ENCODE data around the gene SH3GL2. TPM values are rescaled to one million over a fixed set of nuclear protein-coding genes. Genes with fewer than 3 reads are reported as not detected.

The SH3GL2 gene
- total RNA-seq, 4 donors from 2014 or later: 0.45 to 2.5 TPM; not detected in 2

- 37 to 47% methylated on average over 3 of the region's 3 CpGs for WGBS, 2 donors
- H3K4me1 ChIP-seq: no peaks in the 10 kb centered on the region
- intact Hi-C loops (cut with DNase I): no loop called here
- H3K9me3 ChIP-seq: no peaks in the 10 kb centered on the region
- TF ChIP-seq CTCF (IDR thresholded peaks at IDR 0.05) (no peak), POLR2A (IDR thresholded peaks at IDR 0.05) (no peak)
- DNase-seq: no peak
- no peaks in the 10 kb centered on the region for H3K27me3 ChIP-seq
- no peak overlapping the region for H3K4me3 ChIP-seq (replicated peaks in 1 of 3)
- H3K36me3 ChIP-seq: no peaks in the 10 kb centered on the region
- no peak overlapping the region for H3K27ac ChIP-seq
Observed at GRCh38 chr9:17742067-17742466, 163.2 kb downstream of the SH3GL2 start.

GRCh38 chr9:17744786-17745185 lies 165.9 kb downstream of the SH3GL2 start:
- H3K36me3 ChIP-seq: no peaks in the 10 kb centered on the region
- no peaks in the 10 kb centered on the region for H3K9me3 ChIP-seq
- WGBS, 2 donors: 19 to 20% methylated on average over 3 of the region's 3 CpGs
- no peak for TF ChIP-seq POLR2A (IDR thresholded peaks at IDR 0.05)
- no peak for TF ChIP-seq CTCF (IDR thresholded peaks at IDR 0.05)
- intact Hi-C loops (cut with DNase I): no loop called here
- no peaks in the 10 kb centered on the region for H3K4me1 ChIP-seq
- DNase-seq: no peak
- H3K27me3 ChIP-seq: no peaks in the 10 kb centered on the region
- no peak overlapping the region for H3K27ac ChIP-seq
- H3K4me3 ChIP-seq (replicated peaks in 1 of 3): no peak overlapping the region

GRCh38 chr9:17750269-17750668 lies 171.4 kb downstream of the SH3GL2 start:
- WGBS, 2 donors: 47 to 60% methylated on average over 3 of the region's 3 CpGs
- Histone ChIP-seq H3K9me3 (no peaks in the 10 kb centered on the region), H3K27me3 (no peaks in the 10 kb centered on the region), H3K4me3 (replicated peaks in 1 of 3) (no peak overlapping the region), H3K36me3 (no peaks in the 10 kb centered on the region), H3K27ac (no peak overlapping the region), H3K4me1 (no peaks in the 10 kb centered on the region)
- intact Hi-C loops (cut with DNase I): no loop called here
- TF ChIP-seq CTCF (IDR thresholded peaks at IDR 0.05) (no peak), POLR2A (IDR thresholded peaks at IDR 0.05) (no peak)
- no peak for DNase-seq

- WGBS, 2 donors: 73 to 79% methylated on average over 4 of the region's 4 CpGs
- no peak overlapping the region for H3K27ac ChIP-seq
- no peak for DNase-seq
- no peaks in the 10 kb centered on the region for H3K4me1 ChIP-seq
- H3K4me3 ChIP-seq (replicated peaks in 1 of 3): no peak overlapping the region
- H3K27me3 ChIP-seq: no peaks in the 10 kb centered on the region
- no peaks in the 10 kb centered on the region for H3K36me3 ChIP-seq
- TF ChIP-seq POLR2A (IDR thresholded peaks at IDR 0.05) (no peak), CTCF (IDR thresholded peaks at IDR 0.05) (no peak)
- no peaks in the 10 kb centered on the region for H3K9me3 ChIP-seq
- intact Hi-C loops (cut with DNase I): no loop called here
Observed at GRCh38 chr9:17751486-17751885, 172.6 kb downstream of the SH3GL2 start.

- Histone ChIP-seq H3K4me1 (no peaks in the 10 kb centered on the region), H3K9me3 (no peaks in the 10 kb centered on the region), H3K36me3 (no peaks in the 10 kb centered on the region), H3K4me3 (replicated peaks in 1 of 3) (no peak overlapping the region), H3K27me3 (no peaks in the 10 kb centered on the region), H3K27ac (no peak overlapping the region)
- intact Hi-C loops (cut with DNase I): no loop called here
- no peak for DNase-seq
- 53 to 62% methylated on average over 3 of the region's 3 CpGs for WGBS, 2 donors
- TF ChIP-seq POLR2A (IDR thresholded peaks at IDR 0.05) (no peak), CTCF (IDR thresholded peaks at IDR 0.05) (no peak)
Observed at GRCh38 chr9:17752021-17752420, 173.2 kb downstream of the SH3GL2 start.

Measured in thyroid gland (tissue), 4 donors.